Ishikawa (cell line): ENCODE measurements around the gene ETDB.

Source experiments
- EP300 ChIP-seq: IDR thresholded peaks from 2 replicates; pipeline ENCODE4 v1.6.1; 2012; ENCODE audit warnings: borderline replicate concordance
- RAD21 ChIP-seq: IDR thresholded peaks from 2 replicates; pipeline ENCODE4 v1.6.1; 2012; ENCODE audit warnings: low read depth
- TCF12 ChIP-seq: IDR thresholded peaks from 2 replicates; pipeline ENCODE4 v1.6.1; 2012; ENCODE audit warnings: low read depth
- TF ChIP-seq, protein P1 (sequence below): IDR thresholded peaks from 2 replicates; pipeline ENCODE4 v1.6.1; 2012; ENCODE audit warnings: low read depth, mild to moderate bottlenecking
- TF ChIP-seq, protein P2 (sequence below): IDR thresholded peaks from 2 replicates; pipeline ENCODE4 v1.6.1; 2012
- TF ChIP-seq, protein P3 (sequence below): IDR thresholded peaks from 2 replicates; pipeline ENCODE4 v1.6.1; 2012

DNA sequence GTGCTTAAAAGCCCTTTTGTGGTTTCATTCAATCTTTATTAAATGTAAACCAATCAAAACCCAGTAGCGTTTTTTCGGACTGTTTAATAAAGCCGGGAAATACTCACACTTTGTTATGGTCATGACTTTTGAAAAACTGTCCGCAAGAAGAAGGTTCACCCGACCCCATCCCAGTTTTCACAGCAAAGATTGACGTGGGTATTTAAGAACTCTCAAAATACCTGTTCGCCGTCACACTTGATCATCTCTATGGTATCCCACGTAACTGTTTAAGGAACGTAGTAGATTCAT, 20.9 kb downstream of the ETDB start:
- no peak for TF ChIP-seq TCF12
- TF ChIP-seq, protein P1, sequence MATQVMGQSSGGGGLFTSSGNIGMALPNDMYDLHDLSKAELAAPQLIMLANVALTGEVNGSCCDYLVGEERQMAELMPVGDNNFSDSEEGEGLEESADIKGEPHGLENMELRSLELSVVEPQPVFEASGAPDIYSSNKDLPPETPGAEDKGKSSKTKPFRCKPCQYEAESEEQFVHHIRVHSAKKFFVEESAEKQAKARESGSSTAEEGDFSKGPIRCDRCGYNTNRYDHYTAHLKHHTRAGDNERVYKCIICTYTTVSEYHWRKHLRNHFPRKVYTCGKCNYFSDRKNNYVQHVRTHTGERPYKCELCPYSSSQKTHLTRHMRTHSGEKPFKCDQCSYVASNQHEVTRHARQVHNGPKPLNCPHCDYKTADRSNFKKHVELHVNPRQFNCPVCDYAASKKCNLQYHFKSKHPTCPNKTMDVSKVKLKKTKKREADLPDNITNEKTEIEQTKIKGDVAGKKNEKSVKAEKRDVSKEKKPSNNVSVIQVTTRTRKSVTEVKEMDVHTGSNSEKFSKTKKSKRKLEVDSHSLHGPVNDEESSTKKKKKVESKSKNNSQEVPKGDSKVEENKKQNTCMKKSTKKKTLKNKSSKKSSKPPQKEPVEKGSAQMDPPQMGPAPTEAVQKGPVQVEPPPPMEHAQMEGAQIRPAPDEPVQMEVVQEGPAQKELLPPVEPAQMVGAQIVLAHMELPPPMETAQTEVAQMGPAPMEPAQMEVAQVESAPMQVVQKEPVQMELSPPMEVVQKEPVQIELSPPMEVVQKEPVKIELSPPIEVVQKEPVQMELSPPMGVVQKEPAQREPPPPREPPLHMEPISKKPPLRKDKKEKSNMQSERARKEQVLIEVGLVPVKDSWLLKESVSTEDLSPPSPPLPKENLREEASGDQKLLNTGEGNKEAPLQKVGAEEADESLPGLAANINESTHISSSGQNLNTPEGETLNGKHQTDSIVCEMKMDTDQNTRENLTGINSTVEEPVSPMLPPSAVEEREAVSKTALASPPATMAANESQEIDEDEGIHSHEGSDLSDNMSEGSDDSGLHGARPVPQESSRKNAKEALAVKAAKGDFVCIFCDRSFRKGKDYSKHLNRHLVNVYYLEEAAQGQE, result no peak
- TF ChIP-seq RAD21, result no peak
- TF ChIP-seq, protein P2, sequence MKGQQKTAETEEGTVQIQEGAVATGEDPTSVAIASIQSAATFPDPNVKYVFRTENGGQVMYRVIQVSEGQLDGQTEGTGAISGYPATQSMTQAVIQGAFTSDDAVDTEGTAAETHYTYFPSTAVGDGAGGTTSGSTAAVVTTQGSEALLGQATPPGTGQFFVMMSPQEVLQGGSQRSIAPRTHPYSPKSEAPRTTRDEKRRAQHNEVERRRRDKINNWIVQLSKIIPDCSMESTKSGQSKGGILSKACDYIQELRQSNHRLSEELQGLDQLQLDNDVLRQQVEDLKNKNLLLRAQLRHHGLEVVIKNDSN, result no peak
- TF ChIP-seq, protein P3, sequence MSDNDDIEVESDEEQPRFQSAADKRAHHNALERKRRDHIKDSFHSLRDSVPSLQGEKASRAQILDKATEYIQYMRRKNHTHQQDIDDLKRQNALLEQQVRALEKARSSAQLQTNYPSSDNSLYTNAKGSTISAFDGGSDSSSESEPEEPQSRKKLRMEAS, result no peak
- TF ChIP-seq EP300, result no peak
